ENCODE results near the gene NTRK3.

The NTRK3 gene

GRCh38 chr15:88238618-88239430 is 17.7 kb downstream of the NTRK3 start:
- H3K27ac ChIP-seq = no peak overlapping the region
- ChIA-PET CTCF (interaction anchor here (0.6 kb wide), 1 partner anchor 39 kb away, joined by 3 read pairs; no protein-coding TSS in a partner anchor), POLR2A (ENCODE audit: low non-redundant PET) (no interaction called here)
- no peak for DNase-seq (ENCODE audit: low spot score)
- TF ChIP-seq CTCF (conservative IDR thresholded peaks at IDR 0.05; ENCODE audit: low read depth) = no peak

GRCh38 chr15:88234711-88235110 is 21.8 kb downstream of the NTRK3 start:
- DNase-seq (ENCODE audit: low spot score) = no peak
- no peak overlapping the region for H3K27ac ChIP-seq
- CTCF ChIA-PET = interaction anchor here (0.7 to 0.9 kb wide), 2 partner anchors 12 to 1681 kb away, joined by 3 to 4 read pairs; no protein-coding TSS in a partner anchor
- no peak for TF ChIP-seq CTCF (conservative IDR thresholded peaks at IDR 0.05; ENCODE audit: low read depth)
- POLR2A ChIA-PET (ENCODE audit: low non-redundant PET) = no interaction called here

- CTCF ChIA-PET = interaction anchor here (0.9 kb wide), 1 partner anchor 13 kb away, joined by 4 read pairs; no protein-coding TSS in a partner anchor
- POLR2A ChIA-PET (ENCODE audit: low non-redundant PET) = no interaction called here
- no peak for DNase-seq (ENCODE audit: low spot score)
- no peak for TF ChIP-seq CTCF (conservative IDR thresholded peaks at IDR 0.05; ENCODE audit: low read depth)
- no peak overlapping the region for H3K27ac ChIP-seq
Measured at GRCh38 chr15:88233921-88234320, 22.6 kb downstream of the NTRK3 start.

GRCh38 chr15:88232771-88233201 is 23.8 kb downstream of the NTRK3 start:
- no peak overlapping the region for H3K27ac ChIP-seq
- no peak for DNase-seq (ENCODE audit: low spot score)
- CTCF ChIA-PET = interaction anchor here (0.7 kb wide), 1 partner anchor 479 kb away, joined by 3 read pairs; no protein-coding TSS in a partner anchor
- TF ChIP-seq CTCF (conservative IDR thresholded peaks at IDR 0.05; ENCODE audit: low read depth) = no peak
- POLR2A ChIA-PET (ENCODE audit: low non-redundant PET) = no interaction called here

- no peak for TF ChIP-seq CTCF (conservative IDR thresholded peaks at IDR 0.05; ENCODE audit: low read depth)
- CTCF ChIA-PET = interaction anchor here (0.7 kb wide), 1 partner anchor 480 kb away, joined by 3 read pairs; no protein-coding TSS in a partner anchor
- POLR2A ChIA-PET (ENCODE audit: low non-redundant PET) = no interaction called here
Measured at GRCh38 chr15:88231909-88232644, 24.5 kb downstream of the NTRK3 start.

GRCh38 chr15:88230823-88231222 is 25.7 kb downstream of the NTRK3 start:
- no peak overlapping the region for H3K27ac ChIP-seq
- POLR2A ChIA-PET (ENCODE audit: low non-redundant PET) = no interaction called here
- CTCF ChIA-PET = no interaction called here
- no peak for TF ChIP-seq CTCF (conservative IDR thresholded peaks at IDR 0.05; ENCODE audit: low read depth)
- no peak for DNase-seq (ENCODE audit: low spot score)

More at GRCh38 chr15:88231909-88232644, 24.5 kb downstream of the NTRK3 start:
- H3K27ac ChIP-seq = no peak overlapping the region
- no peak for DNase-seq (ENCODE audit: low spot score)
